Retinal pigment epithelial cell (primary cell): ENCODE data around the gene PACSIN2.
"Not testable (repeated sequence)": the region's sequence is repeated elsewhere in the genome, so short reads cannot be mapped to it uniquely, and the experiment has no call there.

ENCODE experiments used
- DNase-seq: peaks from one replicate; pipeline ENCODE4 v3.0.0-alpha.2; 2010; ENCODE audit warnings: low read depth
- H3K4me3 ChIP-seq: 2 replicates; pipeline ENCODE4 v1.5.1; 2011; ENCODE audit warnings: mild to moderate bottlenecking, low read length, control low read depth, moderate library complexity
- TF ChIP-seq, protein P1 (sequence below): conservative IDR thresholded peaks from 2 replicates; pipeline ENCODE4 v1.5.1; 2011; ENCODE audit warnings: low read depth, low read length, control low read depth, inconsistent platforms

Gene PACSIN2

DNA sequence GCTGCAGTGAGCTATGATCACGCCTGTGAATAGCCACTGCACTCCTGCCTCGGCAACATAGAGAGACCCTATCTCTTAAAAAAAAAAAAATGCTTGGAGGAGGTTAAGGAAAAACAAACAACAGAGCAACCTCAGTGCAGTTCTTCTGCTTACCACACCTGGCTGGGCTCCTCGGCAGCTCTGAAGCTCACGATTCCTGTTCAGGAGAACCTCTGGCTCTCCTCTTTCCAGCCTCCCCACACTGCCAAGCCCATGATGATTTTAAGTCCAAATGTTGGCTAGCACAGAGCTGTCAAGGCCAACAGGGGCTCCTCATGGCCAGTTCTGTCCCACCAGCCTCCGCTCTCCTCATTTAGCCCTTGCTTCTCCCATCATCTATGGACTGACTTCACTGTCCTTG is 88.2 kb downstream of the PACSIN2 start:
- TF ChIP-seq, protein P1, sequence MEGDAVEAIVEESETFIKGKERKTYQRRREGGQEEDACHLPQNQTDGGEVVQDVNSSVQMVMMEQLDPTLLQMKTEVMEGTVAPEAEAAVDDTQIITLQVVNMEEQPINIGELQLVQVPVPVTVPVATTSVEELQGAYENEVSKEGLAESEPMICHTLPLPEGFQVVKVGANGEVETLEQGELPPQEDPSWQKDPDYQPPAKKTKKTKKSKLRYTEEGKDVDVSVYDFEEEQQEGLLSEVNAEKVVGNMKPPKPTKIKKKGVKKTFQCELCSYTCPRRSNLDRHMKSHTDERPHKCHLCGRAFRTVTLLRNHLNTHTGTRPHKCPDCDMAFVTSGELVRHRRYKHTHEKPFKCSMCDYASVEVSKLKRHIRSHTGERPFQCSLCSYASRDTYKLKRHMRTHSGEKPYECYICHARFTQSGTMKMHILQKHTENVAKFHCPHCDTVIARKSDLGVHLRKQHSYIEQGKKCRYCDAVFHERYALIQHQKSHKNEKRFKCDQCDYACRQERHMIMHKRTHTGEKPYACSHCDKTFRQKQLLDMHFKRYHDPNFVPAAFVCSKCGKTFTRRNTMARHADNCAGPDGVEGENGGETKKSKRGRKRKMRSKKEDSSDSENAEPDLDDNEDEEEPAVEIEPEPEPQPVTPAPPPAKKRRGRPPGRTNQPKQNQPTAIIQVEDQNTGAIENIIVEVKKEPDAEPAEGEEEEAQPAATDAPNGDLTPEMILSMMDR: no peak
- DNase-seq: no peak
- no peak overlapping the region for H3K4me3 ChIP-seq

DNA sequence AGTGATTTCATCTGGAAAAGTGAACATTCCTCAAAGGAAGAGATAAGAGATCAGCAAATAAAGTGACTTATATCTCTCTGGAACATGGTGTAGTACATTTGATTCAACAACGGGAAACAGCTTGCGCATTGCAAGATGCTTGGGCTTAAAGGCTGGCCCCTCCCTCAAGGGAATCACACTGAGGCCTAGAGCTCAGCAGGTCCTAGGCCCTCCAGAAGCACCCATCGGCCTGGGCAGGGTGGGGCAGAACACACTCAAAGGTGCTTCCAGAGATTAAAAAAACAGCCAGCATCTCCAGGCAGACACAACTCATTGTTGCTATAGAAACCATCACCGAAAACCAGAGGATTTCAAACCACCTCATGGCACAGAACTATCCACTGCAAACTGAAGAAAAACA is 88.8 kb downstream of the PACSIN2 start:
- TF ChIP-seq, protein P1: no peak
- no peak overlapping the region for H3K4me3 ChIP-seq
- DNase-seq: no peak

DNA sequence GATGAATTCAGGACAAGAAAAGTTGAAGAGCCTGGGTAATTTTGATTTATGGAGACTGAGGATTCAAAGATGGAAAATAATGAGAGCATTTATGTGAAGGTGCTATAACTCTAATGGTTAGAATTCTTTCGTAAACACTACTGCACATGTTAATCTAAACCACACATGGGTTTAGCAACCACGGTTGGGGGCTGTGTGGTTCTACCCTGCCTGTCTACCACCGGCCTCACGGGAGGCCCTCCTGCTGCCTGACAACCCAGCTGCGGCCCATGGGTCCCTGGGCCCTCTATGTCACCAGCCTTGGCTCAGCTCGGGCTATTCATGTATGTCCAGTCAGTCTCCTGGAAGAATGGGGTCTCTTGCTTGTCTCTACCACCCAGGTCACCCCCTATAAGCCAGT is 89.4 kb downstream of the PACSIN2 start:
- TF ChIP-seq, protein P1: no peak
- DNase-seq: no peak
- H3K4me3 ChIP-seq: no peak overlapping the region

DNA sequence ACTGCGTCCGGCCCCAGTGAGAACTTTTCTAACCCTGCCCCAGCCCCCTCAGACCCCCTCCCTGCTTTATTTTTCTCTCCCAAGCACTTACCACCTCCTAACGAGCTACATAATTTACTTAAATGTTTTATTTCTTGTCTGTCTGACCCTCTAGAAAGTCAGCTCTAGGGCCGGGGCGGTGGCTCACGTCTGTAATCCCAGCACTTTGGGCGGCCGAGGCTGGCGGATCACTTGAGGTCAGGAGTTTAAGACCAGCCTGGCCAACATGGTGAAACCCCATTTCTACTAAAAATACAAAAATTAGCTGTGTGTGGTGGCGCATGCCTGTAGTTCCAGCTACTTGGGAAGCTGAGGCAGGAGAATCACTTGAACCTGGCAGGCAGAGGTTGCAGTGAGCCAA is 89.9 kb downstream of the PACSIN2 start:
- H3K4me3 ChIP-seq, DNase-seq: not testable (repeated sequence)

DNA sequence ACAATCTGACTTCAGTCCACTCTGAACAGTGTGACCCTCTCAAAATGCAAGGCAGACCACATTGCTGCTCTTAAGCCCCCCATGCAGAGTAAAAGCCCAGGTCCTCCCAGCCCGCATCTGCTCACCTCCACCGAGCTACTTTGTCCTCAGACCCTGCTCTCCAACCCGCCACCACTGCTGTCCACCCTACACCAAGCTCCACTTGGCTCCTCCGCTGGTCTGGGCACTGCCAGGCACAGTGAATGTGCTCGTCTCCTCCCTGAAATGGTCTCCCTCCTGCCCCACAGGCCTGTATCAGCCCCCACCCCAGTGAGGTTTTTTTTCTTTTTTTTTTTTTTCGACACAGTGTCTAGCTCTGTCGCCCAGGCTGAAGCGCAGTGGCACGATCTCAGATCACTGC is 90.5 kb downstream of the PACSIN2 start:
- no peak for DNase-seq
- TF ChIP-seq, protein P1: no peak
- H3K4me3 ChIP-seq: no peak overlapping the region

DNA sequence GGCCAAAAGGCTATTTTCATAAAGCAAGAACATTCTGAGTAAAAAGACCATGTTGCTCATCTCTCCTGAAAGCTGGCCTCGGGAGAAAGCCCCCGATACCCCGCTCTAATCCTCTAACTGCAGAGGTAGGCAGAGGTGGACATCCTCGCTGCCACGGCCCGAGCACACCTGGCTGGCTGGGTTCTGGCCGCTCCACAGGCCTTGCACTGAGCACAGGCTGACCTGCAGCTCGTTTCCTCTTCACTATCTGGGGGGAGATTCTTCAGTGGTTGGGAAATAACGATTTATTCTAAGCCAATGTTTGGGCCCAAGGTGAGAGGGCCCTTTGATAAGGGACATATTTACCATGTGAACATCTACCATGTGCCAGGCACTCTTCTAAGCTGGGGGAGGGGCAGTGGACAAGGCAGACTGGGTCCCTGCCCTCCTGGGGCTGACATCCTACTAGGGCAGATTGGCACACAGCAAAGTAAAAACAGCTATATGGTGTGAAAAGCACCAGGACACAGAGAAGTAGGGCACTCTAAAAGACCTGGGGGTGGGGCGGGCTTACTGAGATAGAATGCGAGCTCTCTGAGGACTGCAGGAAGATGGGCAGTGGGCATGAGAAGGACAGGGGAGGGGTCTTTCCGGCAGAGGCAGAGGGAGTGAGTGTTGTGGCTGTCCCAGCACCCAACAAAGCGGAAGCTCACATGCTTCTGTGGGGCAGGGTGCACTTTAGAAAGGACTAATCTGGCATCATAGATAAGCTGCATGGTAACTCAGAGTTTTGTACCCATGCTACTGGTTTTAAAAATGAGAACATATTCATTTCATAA is 92.4 kb downstream of the PACSIN2 start:
- DNase-seq: no peak
- TF ChIP-seq, protein P1: no peak
- H3K4me3 ChIP-seq: no peak overlapping the region

DNA sequence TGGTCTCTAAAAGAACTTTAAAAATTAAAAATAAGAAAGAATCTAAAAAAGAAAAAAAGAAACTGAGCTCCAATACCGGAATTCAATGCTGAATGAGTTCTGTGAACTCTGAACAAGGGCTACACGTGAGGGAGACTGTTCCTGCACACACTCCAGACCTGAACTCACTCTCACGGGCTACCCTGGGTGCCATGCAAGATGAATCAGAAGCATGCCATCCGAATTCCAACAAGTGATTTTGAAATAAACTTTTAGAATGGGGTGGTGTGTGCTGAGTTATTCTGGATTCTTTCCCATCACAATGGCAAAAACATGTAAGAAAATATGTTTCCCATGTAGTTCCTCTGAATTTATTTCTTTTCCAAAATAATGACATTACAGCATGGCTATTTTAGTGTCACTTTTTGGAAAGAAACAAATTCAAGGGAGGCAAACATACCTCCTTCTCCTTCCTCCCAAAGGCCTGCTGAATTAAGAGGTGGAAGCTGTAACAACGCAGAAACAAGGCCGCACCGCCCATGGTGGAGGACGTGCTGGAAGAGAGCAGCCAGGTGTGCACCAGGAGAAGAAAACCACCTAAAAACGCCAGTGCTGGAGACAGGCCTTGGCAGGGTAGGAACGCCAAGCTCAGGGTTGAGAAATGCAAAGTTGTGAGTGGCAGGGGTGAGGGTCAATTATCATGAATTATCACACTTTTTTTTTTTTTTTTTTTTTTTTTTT is 94.7 kb downstream of the PACSIN2 start:
- DNase-seq: peak; percentile 56
- TF ChIP-seq, protein P1: no peak
- H3K4me3 ChIP-seq: no peak overlapping the region
